Mucosa of descending colon (tissue), 3 donors: ENCODE measurements around the gene MRPL10. TPM values are rescaled to one million over a fixed set of nuclear protein-coding genes. Genes with fewer than 3 reads are reported as not detected.
A peak's percentile ranks its signal among the peaks of the same experiment; 100 is the strongest.

Experiments
- ATAC-seq: fragments of 200-7000 bp; cut with Tn5 transposase; one replicate; pipeline ENCODE4 v1.9.1; 2020; ENCODE audit warnings: mild to moderate bottlenecking, moderate library complexity
- DNase-seq, 3 donors: peaks; one replicate each; pipeline ENCODE4 v3.0.0-alpha.2; 2020
- H3K36me3 ChIP-seq: fragments of 200-600 bp; one replicate; pipeline ENCODE4 v1.8.0; 2021; ENCODE audit warnings: low read depth, mild to moderate bottlenecking
- H3K4me1 ChIP-seq: fragments of 200-600 bp; one replicate; pipeline ENCODE4 v1.8.0; 2021; ENCODE audit warnings: low read depth, mild to moderate bottlenecking
- H3K4me3 ChIP-seq: fragments of 200-600 bp; one replicate; pipeline ENCODE4 v1.8.0; 2021; ENCODE audit warnings: mild to moderate bottlenecking
- H3K9me3 ChIP-seq: fragments of 200-600 bp; one replicate; pipeline ENCODE4 v1.8.0; 2021; ENCODE audit warnings: mild to moderate bottlenecking
- CTCF ChIP-seq: fragments of 200-600 bp; IDR thresholded peaks from one replicate; pipeline ENCODE4 v1.8.0; 2022; ENCODE audit warnings: antibody characterized with exemption, mild to moderate bottlenecking
- intact Hi-C, 2 donors: fragments of 100-400 bp; cut with DNase I in 1 of 2; cut with micrococcal nuclease in 1 of 2; formaldehyde crosslinking; loops; one replicate each; pipeline versions ENCODE4 v1.11.0 to v1.11.1; 2022; cut with DNase I, micrococcal nuclease
- total RNA-seq, 3 donors: library from RNA; stranded (reverse); fragmentation: NEBNext Ultra II Directional in 2 of 3; extraction: Animal tissue kit (Norgen Biotek cat#: 25700) in 2 of 3; gene quantifications; one replicate each; pipeline versions ENCODE4 v1.2.1 to v1.2.4, GENCODE V29; 2021 to 2023
- donor health status: DM: no; HTN: no; CAD: no; lungs with moderate emphysema.
- donor health status: DM: no; HTN: no; CAD: no.
- donor health status: DM: no; HTN: yes; CAD: no.

The MRPL10 gene
- total RNA-seq, 3 donors from 2014 or later: 36.2 to 46.0 (median 41.8) TPM

- ATAC-seq (no peak), DNase-seq (no peak)
- Histone ChIP-seq H3K4me1 (peaks cover 24% of the 10 kb centered on the region), H3K36me3 (no peaks in the 10 kb centered on the region), H3K9me3 (no peaks in the 10 kb centered on the region), H3K4me3 (no peak overlapping the region)
- intact Hi-C loops: loop anchor here in 1 of 2 donors (5.0 to 10.0 kb wide), 2 partner anchors 37 to 119 kb away; no protein-coding TSS in a partner anchor
- TF ChIP-seq CTCF: no peak
These were observed 14.4 kb upstream of the MRPL10 start for GRCh38 chr17:47845716-47846075.

- Histone ChIP-seq H3K36me3 (no peaks in the 10 kb centered on the region), H3K9me3 (no peaks in the 10 kb centered on the region), H3K4me1 (peaks cover 24% of the 10 kb centered on the region), H3K4me3 (no peak overlapping the region)
- intact Hi-C loops: loop anchor here in 1 of 2 donors (5.0 to 10.0 kb wide), 3 partner anchors 37 to 120 kb away; no protein-coding TSS in a partner anchor
- TF ChIP-seq CTCF: no peak
- DNase-seq (peak in 1 of 3 donors; percentile 15), ATAC-seq (no peak)
These were observed 13.7 kb upstream of the MRPL10 start for GRCh38 chr17:47844814-47845715.

GRCh38 chr17:47844227-47844626 lies 12.9 kb upstream of the MRPL10 start:
- Histone ChIP-seq H3K36me3 (no peaks in the 10 kb centered on the region), H3K4me1 (peaks cover 27% of the 10 kb centered on the region), H3K4me3 (no peak overlapping the region), H3K9me3 (no peaks in the 10 kb centered on the region)
- intact Hi-C loops: loop anchor here in 1 of 2 donors (5.0 to 10.0 kb wide), 2 partner anchors 48 to 121 kb away; no protein-coding TSS in a partner anchor
- ATAC-seq (no peak), DNase-seq (no peak)
- no peak for TF ChIP-seq CTCF

- intact Hi-C loops: loop anchor here in 1 of 2 donors (5.0 to 10.0 kb wide), 2 partner anchors 49 to 121 kb away; no protein-coding TSS in a partner anchor
- no peak for DNase-seq
These were observed 12.0 kb upstream of the MRPL10 start for GRCh38 chr17:47843391-47843730.

More at GRCh38 chr17:47843391-47843730, 12.0 kb upstream of the MRPL10 start:
- Histone ChIP-seq H3K9me3 (no peaks in the 10 kb centered on the region), H3K36me3 (no peaks in the 10 kb centered on the region), H3K4me3 (no peak overlapping the region), H3K4me1 (peaks cover 27% of the 10 kb centered on the region)
- TF ChIP-seq CTCF: no peak
- ATAC-seq: no peak
